ENCODE results near the gene SMCR8.

DNA sequence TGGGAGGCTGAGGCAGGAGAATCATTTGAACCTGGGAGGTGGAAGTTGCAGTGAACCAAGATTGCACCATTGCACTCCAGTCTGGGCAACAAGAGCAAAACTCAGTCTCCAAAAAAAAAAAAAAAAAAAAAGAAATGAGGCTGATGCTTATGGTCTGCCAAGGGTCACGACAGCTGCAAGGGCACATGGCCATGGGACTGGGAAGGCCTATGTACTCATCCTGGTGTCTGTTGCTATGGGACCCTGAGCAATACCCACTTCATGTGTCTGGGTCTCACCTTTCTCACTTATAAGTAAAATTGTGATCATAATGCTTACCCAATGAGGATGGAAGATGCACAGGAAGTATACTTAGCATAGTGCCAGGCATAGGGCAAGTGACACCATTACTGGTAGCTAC lies 38.0 kb upstream of the SMCR8 start:
- TF ChIP-seq CREB1 (IDR thresholded peaks at IDR 0.05) (no peak), CREB1 (CRISPR knock-in tag; IDR thresholded peaks at IDR 0.05) (no peak), TP53 (CRISPR knock-in tag; conservative IDR thresholded peaks at IDR 0.05) (no peak), PBX3 (CRISPR knock-in tag; IDR thresholded peaks at IDR 0.05; ENCODE audit: borderline replicate concordance) (no peak), FOSL2 (CRISPR knock-in tag; IDR thresholded peaks at IDR 0.05) (no peak), REST (IDR thresholded peaks at IDR 0.05; ENCODE audit: borderline replicate concordance in 1 of 2, low read depth in 1 of 2, low read length in 2 of 2) (no peak), JUND (CRISPR knock-in tag; IDR thresholded peaks at IDR 0.05) (no peak), SMAD3 (CRISPR knock-in tag; IDR thresholded peaks at IDR 0.05) (no peak), FOXA1 (IDR thresholded peaks at IDR 0.05) (no peak), FOXA1 (CRISPR knock-in tag; IDR thresholded peaks at IDR 0.05) (no peak), HCFC1 (IDR thresholded peaks at IDR 0.05; ENCODE audit: low read depth, low read length) (no peak), SNAPC5 (CRISPR knock-in tag; IDR thresholded peaks at IDR 0.05; ENCODE audit: borderline replicate concordance) (no peak)
- TF ChIP-seq, protein P1, sequence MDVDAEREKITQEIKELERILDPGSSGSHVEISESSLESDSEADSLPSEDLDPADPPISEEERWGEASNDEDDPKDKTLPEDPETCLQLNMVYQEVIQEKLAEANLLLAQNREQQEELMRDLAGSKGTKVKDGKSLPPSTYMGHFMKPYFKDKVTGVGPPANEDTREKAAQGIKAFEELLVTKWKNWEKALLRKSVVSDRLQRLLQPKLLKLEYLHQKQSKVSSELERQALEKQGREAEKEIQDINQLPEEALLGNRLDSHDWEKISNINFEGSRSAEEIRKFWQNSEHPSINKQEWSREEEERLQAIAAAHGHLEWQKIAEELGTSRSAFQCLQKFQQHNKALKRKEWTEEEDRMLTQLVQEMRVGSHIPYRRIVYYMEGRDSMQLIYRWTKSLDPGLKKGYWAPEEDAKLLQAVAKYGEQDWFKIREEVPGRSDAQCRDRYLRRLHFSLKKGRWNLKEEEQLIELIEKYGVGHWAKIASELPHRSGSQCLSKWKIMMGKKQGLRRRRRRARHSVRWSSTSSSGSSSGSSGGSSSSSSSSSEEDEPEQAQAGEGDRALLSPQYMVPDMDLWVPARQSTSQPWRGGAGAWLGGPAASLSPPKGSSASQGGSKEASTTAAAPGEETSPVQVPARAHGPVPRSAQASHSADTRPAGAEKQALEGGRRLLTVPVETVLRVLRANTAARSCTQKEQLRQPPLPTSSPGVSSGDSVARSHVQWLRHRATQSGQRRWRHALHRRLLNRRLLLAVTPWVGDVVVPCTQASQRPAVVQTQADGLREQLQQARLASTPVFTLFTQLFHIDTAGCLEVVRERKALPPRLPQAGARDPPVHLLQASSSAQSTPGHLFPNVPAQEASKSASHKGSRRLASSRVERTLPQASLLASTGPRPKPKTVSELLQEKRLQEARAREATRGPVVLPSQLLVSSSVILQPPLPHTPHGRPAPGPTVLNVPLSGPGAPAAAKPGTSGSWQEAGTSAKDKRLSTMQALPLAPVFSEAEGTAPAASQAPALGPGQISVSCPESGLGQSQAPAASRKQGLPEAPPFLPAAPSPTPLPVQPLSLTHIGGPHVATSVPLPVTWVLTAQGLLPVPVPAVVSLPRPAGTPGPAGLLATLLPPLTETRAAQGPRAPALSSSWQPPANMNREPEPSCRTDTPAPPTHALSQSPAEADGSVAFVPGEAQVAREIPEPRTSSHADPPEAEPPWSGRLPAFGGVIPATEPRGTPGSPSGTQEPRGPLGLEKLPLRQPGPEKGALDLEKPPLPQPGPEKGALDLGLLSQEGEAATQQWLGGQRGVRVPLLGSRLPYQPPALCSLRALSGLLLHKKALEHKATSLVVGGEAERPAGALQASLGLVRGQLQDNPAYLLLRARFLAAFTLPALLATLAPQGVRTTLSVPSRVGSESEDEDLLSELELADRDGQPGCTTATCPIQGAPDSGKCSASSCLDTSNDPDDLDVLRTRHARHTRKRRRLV (CRISPR knock-in tag; IDR thresholded peaks at IDR 0.05) = no peak
- TF ChIP-seq, protein P2, sequence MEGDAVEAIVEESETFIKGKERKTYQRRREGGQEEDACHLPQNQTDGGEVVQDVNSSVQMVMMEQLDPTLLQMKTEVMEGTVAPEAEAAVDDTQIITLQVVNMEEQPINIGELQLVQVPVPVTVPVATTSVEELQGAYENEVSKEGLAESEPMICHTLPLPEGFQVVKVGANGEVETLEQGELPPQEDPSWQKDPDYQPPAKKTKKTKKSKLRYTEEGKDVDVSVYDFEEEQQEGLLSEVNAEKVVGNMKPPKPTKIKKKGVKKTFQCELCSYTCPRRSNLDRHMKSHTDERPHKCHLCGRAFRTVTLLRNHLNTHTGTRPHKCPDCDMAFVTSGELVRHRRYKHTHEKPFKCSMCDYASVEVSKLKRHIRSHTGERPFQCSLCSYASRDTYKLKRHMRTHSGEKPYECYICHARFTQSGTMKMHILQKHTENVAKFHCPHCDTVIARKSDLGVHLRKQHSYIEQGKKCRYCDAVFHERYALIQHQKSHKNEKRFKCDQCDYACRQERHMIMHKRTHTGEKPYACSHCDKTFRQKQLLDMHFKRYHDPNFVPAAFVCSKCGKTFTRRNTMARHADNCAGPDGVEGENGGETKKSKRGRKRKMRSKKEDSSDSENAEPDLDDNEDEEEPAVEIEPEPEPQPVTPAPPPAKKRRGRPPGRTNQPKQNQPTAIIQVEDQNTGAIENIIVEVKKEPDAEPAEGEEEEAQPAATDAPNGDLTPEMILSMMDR (CRISPR knock-in tag; IDR thresholded peaks at IDR 0.05) = no peak
- TF ChIP-seq, protein P3, sequence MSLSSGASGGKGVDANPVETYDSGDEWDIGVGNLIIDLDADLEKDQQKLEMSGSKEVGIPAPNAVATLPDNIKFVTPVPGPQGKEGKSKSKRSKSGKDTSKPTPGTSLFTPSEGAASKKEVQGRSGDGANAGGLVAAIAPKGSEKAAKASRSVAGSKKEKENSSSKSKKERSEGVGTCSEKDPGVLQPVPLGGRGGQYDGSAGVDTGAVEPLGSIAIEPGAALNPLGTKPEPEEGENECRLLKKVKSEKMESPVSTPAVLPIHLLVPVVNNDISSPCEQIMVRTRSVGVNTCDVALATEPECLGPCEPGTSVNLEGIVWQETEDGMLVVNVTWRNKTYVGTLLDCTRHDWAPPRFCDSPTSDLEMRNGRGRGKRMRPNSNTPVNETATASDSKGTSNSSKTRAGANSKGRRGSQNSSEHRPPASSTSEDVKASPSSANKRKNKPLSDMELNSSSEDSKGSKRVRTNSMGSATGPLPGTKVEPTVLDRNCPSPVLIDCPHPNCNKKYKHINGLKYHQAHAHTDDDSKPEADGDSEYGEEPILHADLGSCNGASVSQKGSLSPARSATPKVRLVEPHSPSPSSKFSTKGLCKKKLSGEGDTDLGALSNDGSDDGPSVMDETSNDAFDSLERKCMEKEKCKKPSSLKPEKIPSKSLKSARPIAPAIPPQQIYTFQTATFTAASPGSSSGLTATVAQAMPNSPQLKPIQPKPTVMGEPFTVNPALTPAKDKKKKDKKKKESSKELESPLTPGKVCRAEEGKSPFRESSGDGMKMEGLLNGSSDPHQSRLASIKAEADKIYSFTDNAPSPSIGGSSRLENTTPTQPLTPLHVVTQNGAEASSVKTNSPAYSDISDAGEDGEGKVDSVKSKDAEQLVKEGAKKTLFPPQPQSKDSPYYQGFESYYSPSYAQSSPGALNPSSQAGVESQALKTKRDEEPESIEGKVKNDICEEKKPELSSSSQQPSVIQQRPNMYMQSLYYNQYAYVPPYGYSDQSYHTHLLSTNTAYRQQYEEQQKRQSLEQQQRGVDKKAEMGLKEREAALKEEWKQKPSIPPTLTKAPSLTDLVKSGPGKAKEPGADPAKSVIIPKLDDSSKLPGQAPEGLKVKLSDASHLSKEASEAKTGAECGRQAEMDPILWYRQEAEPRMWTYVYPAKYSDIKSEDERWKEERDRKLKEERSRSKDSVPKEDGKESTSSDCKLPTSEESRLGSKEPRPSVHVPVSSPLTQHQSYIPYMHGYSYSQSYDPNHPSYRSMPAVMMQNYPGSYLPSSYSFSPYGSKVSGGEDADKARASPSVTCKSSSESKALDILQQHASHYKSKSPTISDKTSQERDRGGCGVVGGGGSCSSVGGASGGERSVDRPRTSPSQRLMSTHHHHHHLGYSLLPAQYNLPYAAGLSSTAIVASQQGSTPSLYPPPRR (CRISPR knock-in tag; IDR thresholded peaks at IDR 0.05; ENCODE audit: borderline replicate concordance) = no peak
